B cell (primary cell): ENCODE results near the gene ERCC4. TPM values are rescaled to one million over a fixed set of nuclear protein-coding genes. Genes with fewer than 3 reads are reported as not detected.

Experiments
- ATAC-seq: fragments of 200-7000 bp; cut with Tn5 transposase; one replicate; pipeline ENCODE4 v1.10.0; 2021; ENCODE audit warnings: low read depth, mild to moderate bottlenecking, moderate number of reproducible peaks, moderate library complexity
- CTCF ChIA-PET: fragments of 350-600 bp; sonication (Branson Sonifier 250); formaldehyde crosslinking; loops from one replicate; lab custom pipeline; 2021; ENCODE audit warnings: antibody characterized with exemption, inconsistent platforms; lab: Charles Lee
- POLR2A ChIA-PET: fragments of 350-600 bp; sonication (Branson Sonifier 250); formaldehyde crosslinking; loops from one replicate; lab custom pipeline; 2021; ENCODE audit warnings: antibody characterized with exemption; lab: Charles Lee
- DNase-seq: peaks from one replicate; pipeline ENCODE4 v3.0.0; 2013
- H2AFZ ChIP-seq: 2 replicates; pipeline ENCODE4 v1.6.1; 2012; ENCODE audit warnings: mild to moderate bottlenecking, low read depth, low read length; ENCODE audit not compliant: insufficient read depth, poor library complexity, severe bottlenecking
- H3K27ac ChIP-seq, 2 donors: 1 replicate in 1 of 2; 2 replicates in 1 of 2; pipeline ENCODE4 v1.5.1; 2012 to 2013; ENCODE audit warnings: low read length in 2 of 2, mild to moderate bottlenecking in 2 of 2, moderate library complexity in 1 of 2
- H3K27me3 ChIP-seq, 4 experiments: fragments of 200-600 bp in 1 of 4; sonication (generic) in 1 of 4; replicated peaks in 1 of 4; 1 replicate in 2 of 4; 2 replicates in 2 of 4; pipeline versions ENCODE4 v1.6.1 to v1.7.0; 2013 to 2016; ENCODE audit warnings: low read length in 3 of 4, mild to moderate bottlenecking in 2 of 4, mixed read lengths in 1 of 4, moderate library complexity in 1 of 4; ENCODE audit not compliant: insufficient read depth in 4 of 4, control insufficient read depth in 3 of 4; ENCODE audit errors: control extremely low read depth in 1 of 4
- H3K36me3 ChIP-seq, 2 experiments: replicated peaks in 1 of 2; 1 replicate in 1 of 2; 2 replicates in 1 of 2; pipeline versions ENCODE4 v1.6.1 to v1.7.1; 2013; ENCODE audit warnings: low read length in 1 of 2; ENCODE audit not compliant: insufficient read depth in 2 of 2, control insufficient read depth in 1 of 2; ENCODE audit errors: control extremely low read depth in 1 of 2, extremely low read depth in 1 of 2
- H3K4me1 ChIP-seq, 2 donors: fragments of 200-600 bp in 1 of 2; sonication (generic) in 1 of 2; 1 replicate in 1 of 2; 2 replicates in 1 of 2; pipeline versions ENCODE4 v1.5.1 to v1.6.1; 2013 to 2017; ENCODE audit warnings: low read length in 2 of 2; ENCODE audit not compliant: control insufficient read depth in 2 of 2, insufficient read depth in 2 of 2
- H3K4me2 ChIP-seq: replicated peaks from 2 replicates; pipeline ENCODE3; 2012; ENCODE audit warnings: mild to moderate bottlenecking, low read depth, low read length; ENCODE audit not compliant: poor library complexity, severe bottlenecking
- H3K4me3 ChIP-seq, 5 experiments: fragments of 200-600 bp in 1 of 5; sonication (generic) in 1 of 5; 1 replicate in 3 of 5; 2 replicates in 2 of 5; pipeline versions ENCODE4 v1.5.1 to v1.7.0; 2011 to 2016; ENCODE audit warnings: low read length in 4 of 5, mild to moderate bottlenecking in 4 of 5, low read depth in 2 of 5, control low read depth in 1 of 5, moderate library complexity in 1 of 5; ENCODE audit not compliant: insufficient read depth in 1 of 5; ENCODE audit errors: control extremely low read depth in 1 of 5, extremely low read depth in 1 of 5
- H3K79me2 ChIP-seq: fragments of 200-600 bp; sonication (generic); one replicate; pipeline ENCODE4 v1.6.0; 2016; ENCODE audit warnings: low read length; ENCODE audit not compliant: control insufficient read depth, insufficient read depth
- H3K9ac ChIP-seq: fragments of 200-600 bp; sonication (generic); 2 replicates; pipeline ENCODE4 v1.6.1; 2017; ENCODE audit warnings: mild to moderate bottlenecking, low read length, moderate library complexity
- H3K9me3 ChIP-seq, 3 donors: one replicate each; pipeline versions ENCODE4 v1.6.1 to v1.7.1; 2013; ENCODE audit warnings: low read length in 2 of 3; ENCODE audit not compliant: control insufficient read depth in 2 of 3, insufficient read depth in 1 of 3; ENCODE audit errors: control extremely low read depth in 1 of 3
- H4K20me1 ChIP-seq: 2 replicates; pipeline ENCODE4 v1.6.0; 2012; ENCODE audit warnings: mild to moderate bottlenecking, low read length; ENCODE audit not compliant: insufficient read depth, control insufficient read depth, poor library complexity, severe bottlenecking
- H3K27ac Mint-ChIP-seq: one replicate; pipeline ENCODE4 v1.8.0; 2021; ENCODE audit warnings: mixed read lengths
- H3K27me3 Mint-ChIP-seq: one replicate; pipeline ENCODE4 v1.8.0; 2021; ENCODE audit warnings: mixed read lengths
- H3K4me1 Mint-ChIP-seq: one replicate; pipeline ENCODE4 v1.8.0; 2021; ENCODE audit warnings: mixed read lengths
- H3K4me3 Mint-ChIP-seq: one replicate; pipeline ENCODE4 v1.8.0; 2021; ENCODE audit warnings: mixed read lengths
- H3K9me3 Mint-ChIP-seq: one replicate; pipeline ENCODE4 v1.8.0; 2022; ENCODE audit warnings: mixed read lengths; ENCODE audit not compliant: insufficient read depth
- EZH2 ChIP-seq: IDR thresholded peaks from 2 replicates; pipeline ENCODE4 v1.6.1; 2012; ENCODE audit warnings: borderline replicate concordance, low read depth, mild to moderate bottlenecking, moderate library complexity, low read length; ENCODE audit not compliant: insufficient read depth, poor library complexity, severe bottlenecking
- WGBS: methylation state at CpG from one replicate; pipeline ENCODE4 v1.1.5; 2013; ENCODE audit warnings: missing lambda C conversion rate; ENCODE audit not compliant: insufficient coverage; 5-methylcytosine and 5-hydroxymethylcytosine counted together
- intact Hi-C: fragments of 100-400 bp; cut with micrococcal nuclease; formaldehyde crosslinking; loops from one replicate; pipeline ENCODE4 v1.10.0; 2022
- polyA plus RNA-seq: library from polyadenylated mRNA; depleted of rRNA; stranded (reverse); fragments of >200 nt; gene quantifications from 2 replicates; pipeline ENCODE4 v1.2.3, GENCODE V29; 2012
- total RNA-seq, 2 donors: library from RNA; stranded (reverse); fragments of 120-200 nt in 1 of 2; gene quantifications; 1 replicate in 1 of 2; 2 replicates in 1 of 2; pipeline versions ENCODE4 v1.2.3 to v1.2.4, GENCODE V29; 2013 to 2022
- TF ChIP-seq, protein P1 (sequence below): fragments of 200-600 bp; IDR thresholded peaks from one replicate; pipeline ENCODE4 v1.8.0; 2022; ENCODE audit warnings: antibody characterized with exemption, mild to moderate bottlenecking

Gene ERCC4
- total and polyA plus RNA-seq, 2 donors (not counting 1 experiment from before 2014, with no cell fraction given): 1.0 to 11.9 TPM

DNA sequence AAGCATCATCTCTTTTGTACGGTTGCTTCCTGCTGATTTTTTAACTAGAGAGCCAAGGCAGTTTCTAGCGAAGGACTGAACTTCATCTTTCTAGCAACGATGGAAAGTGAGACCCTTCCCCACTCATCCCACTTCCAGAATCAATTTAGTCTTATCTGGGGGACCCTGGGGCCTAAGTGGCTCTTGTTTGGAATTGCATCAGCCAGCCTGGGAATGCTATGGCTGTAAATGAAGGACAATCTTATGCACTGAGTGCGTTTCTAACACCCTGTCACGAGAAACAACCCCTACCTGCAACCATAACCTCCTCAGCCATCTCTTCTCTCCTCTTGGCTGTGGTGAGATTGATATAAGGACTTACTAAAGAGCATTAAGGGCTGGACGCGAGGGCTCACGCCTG is 64.8 kb downstream of the ERCC4 start:
- 100% methylated on average over 1 of the region's 8 CpGs for WGBS
- intact Hi-C loops: no loop called here
- H3K27me3 Mint-ChIP-seq: no peaks in the 10 kb centered on the region
- H3K27ac ChIP-seq: no peak overlapping the region
- H3K4me2 ChIP-seq: no peak overlapping the region
- H3K4me3 Mint-ChIP-seq: no peak overlapping the region
- no peaks in the 10 kb centered on the region for H3K79me2 ChIP-seq
- no peak for ATAC-seq
- H2AFZ ChIP-seq: no peak overlapping the region
- H3K27ac Mint-ChIP-seq: no peak overlapping the region
- no peaks in the 10 kb centered on the region for H3K36me3 ChIP-seq
- TF ChIP-seq, protein P1, sequence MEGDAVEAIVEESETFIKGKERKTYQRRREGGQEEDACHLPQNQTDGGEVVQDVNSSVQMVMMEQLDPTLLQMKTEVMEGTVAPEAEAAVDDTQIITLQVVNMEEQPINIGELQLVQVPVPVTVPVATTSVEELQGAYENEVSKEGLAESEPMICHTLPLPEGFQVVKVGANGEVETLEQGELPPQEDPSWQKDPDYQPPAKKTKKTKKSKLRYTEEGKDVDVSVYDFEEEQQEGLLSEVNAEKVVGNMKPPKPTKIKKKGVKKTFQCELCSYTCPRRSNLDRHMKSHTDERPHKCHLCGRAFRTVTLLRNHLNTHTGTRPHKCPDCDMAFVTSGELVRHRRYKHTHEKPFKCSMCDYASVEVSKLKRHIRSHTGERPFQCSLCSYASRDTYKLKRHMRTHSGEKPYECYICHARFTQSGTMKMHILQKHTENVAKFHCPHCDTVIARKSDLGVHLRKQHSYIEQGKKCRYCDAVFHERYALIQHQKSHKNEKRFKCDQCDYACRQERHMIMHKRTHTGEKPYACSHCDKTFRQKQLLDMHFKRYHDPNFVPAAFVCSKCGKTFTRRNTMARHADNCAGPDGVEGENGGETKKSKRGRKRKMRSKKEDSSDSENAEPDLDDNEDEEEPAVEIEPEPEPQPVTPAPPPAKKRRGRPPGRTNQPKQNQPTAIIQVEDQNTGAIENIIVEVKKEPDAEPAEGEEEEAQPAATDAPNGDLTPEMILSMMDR: no peak
- TF ChIP-seq EZH2: no peak
- peaks cover 0 to 4% (median 0%) of the 10 kb centered on the region in 4 experiments for H3K27me3 ChIP-seq
- no peaks in the 10 kb centered on the region for H3K9me3 Mint-ChIP-seq
- no peak overlapping the region for H3K9ac ChIP-seq
- no peaks in the 10 kb centered on the region for H4K20me1 ChIP-seq
- DNase-seq: no peak
- POLR2A ChIA-PET: no interaction called here
- H3K4me1 Mint-ChIP-seq: no peaks in the 10 kb centered on the region
- H3K4me3 ChIP-seq: no peak overlapping the region
- H3K4me1 ChIP-seq: no peaks in the 10 kb centered on the region
- peaks cover 0 to 4% (median 0%) of the 10 kb centered on the region in 3 donors for H3K9me3 ChIP-seq
- CTCF ChIA-PET: no interaction called here

DNA sequence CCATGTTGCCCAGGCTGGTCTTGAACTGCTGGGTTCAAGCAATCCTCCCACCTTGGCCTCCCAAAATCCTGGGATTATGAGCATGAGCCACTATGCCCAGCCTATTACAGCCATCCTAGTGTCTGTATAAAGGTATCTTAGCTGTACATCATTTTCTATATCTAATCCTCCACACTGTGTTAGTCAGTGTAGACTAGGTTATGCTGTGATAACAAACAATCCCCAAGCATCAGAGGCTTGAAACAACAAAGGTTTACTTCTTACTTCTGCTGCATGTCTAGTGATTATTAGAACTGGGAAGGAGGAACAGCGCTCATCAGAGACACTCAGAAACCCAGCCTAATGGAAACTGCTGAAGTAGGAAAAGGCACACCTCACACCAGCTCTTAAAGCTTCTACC is 68.1 kb downstream of the ERCC4 start:
- H3K9me3 ChIP-seq: no peaks in the 10 kb centered on the region
- intact Hi-C loops: no loop called here
- H2AFZ ChIP-seq: no peak overlapping the region
- WGBS: 100% methylated on average over 1 of the region's 1 CpG
- no peak overlapping the region for H3K4me3 ChIP-seq
- ChIA-PET CTCF (no interaction called here), POLR2A (no interaction called here)
- Mint-ChIP-seq H3K27ac (no peak overlapping the region), H3K27me3 (no peaks in the 10 kb centered on the region), H3K9me3 (no peaks in the 10 kb centered on the region), H3K4me3 (no peak overlapping the region), H3K4me1 (no peaks in the 10 kb centered on the region)
- H3K27ac ChIP-seq: no peak overlapping the region
- H4K20me1 ChIP-seq: no peaks in the 10 kb centered on the region
- ATAC-seq: no peak
- H3K27me3 ChIP-seq: peaks cover 0 to 4% (median 0%) of the 10 kb centered on the region in 4 experiments
- no peak overlapping the region for H3K9ac ChIP-seq
- no peak overlapping the region for H3K4me2 ChIP-seq
- H3K4me1 ChIP-seq: no peaks in the 10 kb centered on the region
- H3K36me3 ChIP-seq: no peaks in the 10 kb centered on the region
- no peak for DNase-seq
- TF ChIP-seq, protein P1: no peak
- no peak for TF ChIP-seq EZH2
- no peaks in the 10 kb centered on the region for H3K79me2 ChIP-seq
